HG03097 (cell line): ENCODE measurements around the gene CCDC195.
A peak's percentile ranks its signal among the peaks of the same experiment; 100 is the strongest.
"Not testable (repeated sequence)": the region's sequence is repeated elsewhere in the genome, so short reads cannot be mapped to it uniquely, and the experiment has no call there.

ENCODE experiments used
- ATAC-seq: cut with Tn5 transposase; IDR thresholded peaks from one replicate; pipeline ENCODE4 v1.9.1; 2021; ENCODE audit not compliant: unreplicated experiment, low FRiP score

CCDC195 gene

DNA sequence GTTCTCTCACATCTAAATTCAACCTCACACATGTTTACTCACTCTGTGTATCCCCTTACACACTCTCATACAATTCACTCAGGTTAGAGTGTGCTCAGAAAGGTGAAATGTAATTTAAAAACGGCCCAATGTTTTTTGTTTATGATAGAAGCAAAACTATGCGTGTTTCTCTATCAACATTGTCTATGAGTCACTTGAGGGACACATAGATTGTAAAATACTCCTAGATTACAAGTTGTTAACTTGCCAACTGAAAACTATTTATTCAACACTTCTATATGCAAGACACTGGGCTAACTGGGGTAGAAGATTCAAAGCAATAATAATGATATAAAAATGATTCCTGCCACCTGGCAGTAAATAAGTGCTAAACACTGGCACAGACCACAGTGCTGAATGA lies 24.6 kb downstream of the CCDC195 start:
- no peak for ATAC-seq

DNA sequence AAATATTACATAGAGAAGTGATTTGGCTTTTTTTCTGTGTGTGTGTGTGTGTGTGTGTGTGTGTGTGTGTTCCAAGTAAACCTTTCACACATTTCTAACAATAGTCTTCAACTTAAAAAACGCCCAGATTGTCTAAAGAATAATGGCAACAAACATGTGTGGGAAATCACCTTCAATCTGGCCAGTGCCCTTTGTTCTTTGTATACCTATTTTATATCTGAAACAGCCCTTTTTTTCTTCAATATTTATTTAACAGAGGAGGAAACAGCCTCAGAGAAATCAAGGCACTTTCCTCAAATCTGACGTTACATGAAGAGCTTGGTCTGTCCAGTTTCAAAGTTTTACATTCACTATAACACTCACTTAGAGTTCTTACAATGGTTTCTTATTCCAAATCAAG lies 25.3 kb downstream of the CCDC195 start:
- no peak for ATAC-seq

DNA sequence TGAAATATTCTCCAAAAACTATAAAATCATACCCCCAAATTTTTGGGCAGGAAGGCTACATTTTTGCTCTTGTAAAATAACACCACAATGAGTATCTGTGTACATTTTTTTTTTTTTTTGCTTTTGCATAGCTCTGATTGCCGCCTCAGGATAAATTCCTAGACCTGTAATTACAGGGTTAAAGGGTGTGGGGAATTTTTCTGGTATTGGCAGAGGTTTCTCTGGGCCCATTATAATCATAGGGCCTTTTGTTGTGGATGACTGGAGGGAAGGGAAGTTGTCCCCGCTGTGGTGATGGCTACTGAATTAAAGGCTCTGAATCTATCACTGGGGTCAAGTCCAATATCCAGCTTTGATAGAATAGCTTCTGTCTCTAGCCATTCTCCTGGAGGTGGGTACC lies 26.6 kb downstream of the CCDC195 start:
- no peak for ATAC-seq

DNA sequence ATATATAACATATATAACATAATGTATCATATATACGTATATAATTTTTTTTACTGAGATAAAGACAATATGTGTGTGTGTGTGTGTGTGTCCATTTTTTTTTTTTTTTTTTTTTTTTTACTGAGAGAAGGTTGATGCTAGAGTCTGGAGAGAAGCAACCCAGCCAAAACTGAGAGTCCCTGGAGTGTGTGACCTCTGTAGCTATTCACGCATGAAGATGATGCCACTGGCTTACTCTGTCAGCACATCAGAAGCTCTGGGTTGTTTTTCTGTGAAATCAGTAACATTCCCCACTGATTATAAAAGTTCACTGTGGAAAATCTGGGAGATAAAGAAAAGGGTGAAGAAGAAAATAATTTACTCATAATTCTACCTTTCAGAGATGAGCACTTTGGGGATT lies 27.2 kb downstream of the CCDC195 start:
- ATAC-seq: no peak

DNA sequence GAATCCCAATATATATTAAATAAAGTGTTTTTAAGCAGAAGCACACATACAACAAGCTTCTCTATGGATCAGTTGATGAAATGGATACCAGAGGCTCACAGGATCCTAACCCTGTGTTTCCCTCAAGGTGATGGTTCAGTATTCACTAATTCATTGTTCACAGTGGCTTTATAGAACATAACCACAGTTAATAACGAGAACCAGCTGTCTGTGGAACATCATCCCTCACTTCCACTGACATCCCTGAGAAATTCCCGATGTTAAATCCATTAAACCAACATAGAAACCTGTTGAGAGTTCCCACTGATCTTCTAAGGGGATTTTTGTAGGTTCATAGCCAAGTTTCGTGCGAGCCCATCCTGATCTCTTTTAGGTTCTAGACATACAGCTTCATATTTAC lies 29.0 kb downstream of the CCDC195 start:
- no peak for ATAC-seq

DNA sequence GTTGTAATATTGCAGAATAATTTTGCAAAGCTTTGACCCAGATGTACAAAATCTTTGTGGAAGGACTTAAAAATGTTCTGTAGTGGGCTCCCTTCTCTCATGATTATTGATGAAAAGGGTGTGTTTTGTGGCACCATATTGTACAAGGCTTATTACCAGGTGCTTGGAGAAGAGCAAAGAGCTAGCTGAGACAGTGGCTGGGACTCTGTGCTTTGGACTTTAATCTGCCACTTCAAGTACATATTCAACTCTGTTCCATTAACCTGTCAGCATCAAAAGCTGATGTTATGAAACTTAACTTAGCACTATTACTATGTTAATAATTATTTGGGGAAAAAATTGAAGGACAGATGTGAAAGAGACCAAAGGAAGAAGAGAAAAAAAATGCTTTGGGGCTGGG lies 31.0 kb downstream of the CCDC195 start:
- ATAC-seq: no peak

DNA sequence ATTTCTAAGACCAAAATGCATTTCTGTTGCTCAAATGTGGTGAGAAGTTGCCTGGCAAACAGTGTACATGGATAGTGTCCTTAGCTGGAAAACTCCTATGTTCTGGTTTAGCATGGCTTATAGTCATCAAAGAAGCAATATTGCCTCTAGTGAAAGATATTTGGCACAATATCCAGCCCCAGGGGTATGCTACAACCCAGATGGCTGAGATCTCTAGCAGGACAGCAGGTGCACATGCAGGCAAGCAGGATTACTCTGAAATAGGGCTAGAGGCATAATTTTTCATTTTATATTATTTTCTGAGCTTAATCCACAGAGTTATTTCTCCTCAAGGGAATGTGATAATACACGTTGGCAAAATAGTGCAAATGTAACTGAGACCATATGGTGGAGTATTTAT lies 34.0 kb downstream of the CCDC195 start:
- no peak for ATAC-seq

DNA sequence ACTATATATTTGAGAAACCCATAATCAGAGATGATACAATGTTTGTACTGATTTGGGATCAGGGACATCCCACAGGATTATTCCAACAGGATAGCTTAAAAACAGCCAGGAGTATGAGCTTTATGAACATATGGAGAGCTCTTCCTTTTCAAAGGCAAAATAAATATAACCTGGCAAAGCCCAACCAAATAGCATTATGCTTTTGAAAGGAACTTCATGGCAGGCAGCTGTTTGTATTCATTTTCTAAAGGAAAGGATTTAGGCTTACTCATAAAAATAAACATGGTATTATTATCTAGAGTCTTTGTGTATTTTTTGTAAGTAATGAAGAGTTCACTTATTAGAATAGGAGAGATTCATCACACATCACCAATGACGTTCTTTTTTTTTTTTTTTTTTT lies 44.4 kb downstream of the CCDC195 start:
- ATAC-seq: no peak

DNA sequence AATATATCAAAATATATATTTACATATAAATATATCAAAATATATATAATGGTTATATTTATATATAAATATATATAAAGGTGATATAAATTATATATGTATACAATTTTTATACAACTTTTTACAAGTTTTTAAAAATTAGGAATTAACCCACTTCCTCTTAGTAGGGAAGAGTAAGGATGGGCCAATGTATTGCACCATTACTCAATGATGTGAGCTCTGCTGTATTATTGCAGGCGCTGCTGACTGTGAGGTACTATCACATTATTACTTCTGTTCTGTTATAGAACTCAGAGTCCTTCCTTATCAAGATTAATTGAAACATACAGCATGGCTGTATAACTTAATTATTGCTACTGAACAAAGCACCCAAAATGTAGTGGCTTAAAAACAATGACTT lies 46.0 kb downstream of the CCDC195 start:
- no peak for ATAC-seq

DNA sequence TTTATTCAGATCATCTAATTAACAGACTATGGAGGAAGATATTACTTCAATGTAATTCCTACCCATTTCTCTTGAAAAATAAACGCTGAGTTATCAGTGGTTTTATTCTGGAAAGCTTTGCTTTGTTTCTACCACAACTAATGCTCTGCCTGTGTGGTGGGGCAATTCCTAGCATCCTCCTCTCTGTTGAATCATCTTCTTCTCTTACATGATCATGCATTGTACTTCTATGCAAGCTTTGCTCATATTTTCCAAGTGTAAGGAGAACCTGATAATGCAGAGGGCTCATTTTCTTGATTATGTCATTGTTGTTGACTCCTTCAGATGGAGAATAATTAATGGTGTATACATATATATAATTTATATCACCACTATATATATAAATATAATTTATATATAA lies 46.7 kb downstream of the CCDC195 start:
- ATAC-seq: no peak

DNA sequence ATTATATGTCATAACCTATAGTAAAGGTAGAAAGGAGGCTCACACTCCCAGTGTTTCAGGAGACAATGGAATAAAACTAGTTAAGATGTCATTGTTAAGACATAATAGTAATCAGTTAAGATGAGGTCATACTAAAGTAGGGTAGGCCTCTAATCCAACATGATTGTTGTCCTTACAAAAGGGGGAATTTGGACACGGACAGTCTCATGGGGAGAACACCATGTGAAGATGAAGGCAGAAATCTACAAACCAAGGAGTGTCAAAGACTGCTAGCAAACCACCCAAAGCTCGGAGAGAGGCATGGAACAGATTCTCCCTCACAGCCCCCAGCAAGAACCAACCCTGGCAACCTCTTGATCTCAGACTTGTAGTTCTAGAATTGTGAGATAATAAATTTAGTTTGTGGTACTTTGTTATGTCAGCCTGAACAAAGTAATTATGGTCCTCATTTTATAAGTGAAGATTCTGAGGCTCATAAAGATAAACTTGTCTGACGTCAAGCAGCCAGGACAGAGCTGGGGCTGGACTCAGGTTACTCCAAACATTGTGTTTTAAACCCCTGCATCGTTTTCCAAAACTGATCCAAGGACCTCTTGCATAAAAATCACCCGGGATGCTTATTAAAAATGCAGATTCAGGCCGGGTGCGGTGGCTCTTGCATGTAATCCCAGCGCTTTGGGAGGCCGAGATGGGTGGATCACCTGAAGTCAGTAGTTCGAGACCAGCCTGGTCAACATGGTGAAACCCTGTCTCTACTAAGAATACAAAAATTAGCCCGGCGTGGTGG lies 47.8 kb downstream of the CCDC195 start:
- ATAC-seq: no peak

DNA sequence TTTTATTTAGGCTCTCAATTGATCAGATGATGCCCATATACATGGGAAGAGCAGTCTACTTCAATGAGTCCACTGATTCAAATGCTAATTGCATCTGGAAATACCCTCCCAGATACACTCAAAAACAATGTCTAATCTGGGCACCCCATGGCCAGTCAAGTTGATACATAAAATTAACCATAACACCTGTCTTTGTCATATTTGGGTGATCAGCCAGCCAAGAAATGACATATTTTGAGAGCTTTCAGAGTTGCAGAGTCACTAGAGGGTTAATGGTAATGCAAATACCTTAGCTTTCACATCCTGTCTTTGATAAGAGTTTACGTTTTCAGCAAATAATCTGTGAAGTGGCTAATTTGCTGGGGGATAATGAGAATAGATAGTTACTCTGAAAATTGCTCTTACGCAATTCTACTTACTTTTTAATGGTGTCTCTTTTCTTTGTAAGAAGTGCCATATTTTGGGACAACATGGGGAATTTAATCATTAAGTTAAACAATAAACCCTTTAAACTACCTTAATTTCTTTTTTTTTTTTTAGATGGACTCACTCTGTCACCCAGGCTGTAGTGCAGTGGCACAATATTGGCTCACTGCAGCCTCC lies 49.1 kb downstream of the CCDC195 start:
- peak; percentile 96 for ATAC-seq

DNA sequence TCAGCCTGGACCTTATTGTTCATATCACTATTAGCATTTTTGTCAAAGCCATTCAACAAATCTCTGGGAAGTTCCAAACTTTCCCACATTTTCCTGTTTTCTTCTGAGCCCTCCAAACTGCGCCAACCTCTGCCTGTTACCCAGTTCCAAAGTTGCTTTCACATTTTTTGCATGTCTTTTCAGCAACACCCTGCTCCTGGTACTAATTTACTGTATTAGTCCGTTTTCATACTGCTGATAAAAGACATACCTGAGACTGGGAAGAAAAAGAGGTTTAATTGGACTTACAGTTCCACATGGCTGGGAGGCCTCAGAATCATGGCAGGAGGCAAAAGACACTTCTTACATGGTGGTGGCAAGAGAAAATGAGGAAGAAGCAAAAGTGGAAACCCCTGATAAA lies 52.8 kb downstream of the CCDC195 start:
- ATAC-seq: not testable (repeated sequence)

DNA sequence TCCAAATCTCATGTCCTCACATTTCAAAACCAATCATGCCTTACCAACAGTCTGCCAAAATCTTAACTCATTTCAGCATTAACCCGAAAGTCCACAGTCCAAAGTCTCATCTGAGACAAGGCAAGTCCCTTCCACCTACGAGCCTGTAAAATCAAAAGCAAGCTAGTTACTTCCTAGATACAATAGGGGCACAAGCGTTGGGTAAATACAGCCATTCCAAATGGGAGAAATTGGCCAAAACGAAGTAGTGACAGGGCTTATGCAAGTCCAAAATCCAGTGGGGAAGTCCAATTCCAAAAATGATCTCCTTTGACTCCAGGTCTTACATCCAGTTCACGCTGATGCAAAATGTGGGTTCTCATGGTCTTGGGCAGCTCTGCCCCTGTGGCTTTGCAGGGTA lies 54.5 kb downstream of the CCDC195 start:
- ATAC-seq: not testable (repeated sequence)

DNA sequence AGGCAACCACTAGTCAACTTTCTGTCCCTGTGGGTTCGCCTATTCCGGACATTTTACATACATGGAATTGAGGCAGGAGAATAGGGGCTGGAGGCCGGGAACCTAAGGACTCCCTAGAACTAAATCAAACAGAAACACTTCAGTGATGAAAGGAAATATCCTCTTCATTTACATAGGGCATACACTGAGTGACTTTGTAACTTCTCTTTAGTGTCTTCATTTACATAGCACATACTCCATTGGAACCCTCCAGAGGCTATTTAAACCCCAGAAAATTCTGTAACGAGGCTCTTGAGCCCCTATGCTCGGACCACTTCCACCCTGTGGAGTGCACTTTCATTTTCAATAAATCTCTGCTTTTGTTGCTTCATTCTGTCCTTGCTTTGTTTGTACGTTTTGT lies 56.5 kb downstream of the CCDC195 start:
- ATAC-seq: no peak

DNA sequence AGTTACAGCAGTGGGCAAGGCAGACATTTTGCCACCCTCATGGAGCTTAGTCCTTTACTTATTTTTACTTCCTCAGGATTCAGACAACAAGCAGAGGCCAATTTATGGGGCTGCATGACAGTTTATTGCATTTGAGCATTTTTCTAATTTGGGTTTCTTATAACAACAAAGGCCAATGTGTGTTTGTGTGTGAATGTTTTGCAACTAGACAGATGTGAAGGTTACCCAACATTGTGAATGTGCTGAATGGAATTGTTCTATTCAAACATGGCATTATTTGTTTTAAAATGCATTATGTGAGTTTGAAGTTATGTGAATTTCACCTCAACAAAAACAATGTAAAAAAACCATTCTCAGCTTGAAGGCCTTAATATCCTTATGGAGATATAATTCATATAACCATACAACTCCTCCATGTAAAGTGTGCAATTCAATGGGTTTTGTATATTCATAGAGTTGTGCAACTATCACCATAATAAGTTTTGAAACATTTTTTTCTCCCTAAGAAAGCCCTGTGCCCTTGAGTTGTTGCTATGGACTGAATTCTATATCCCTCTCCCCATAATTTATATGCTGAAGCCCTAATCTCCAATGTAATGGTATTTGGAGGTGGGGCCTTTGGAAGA lies 57.3 kb downstream of the CCDC195 start:
- ATAC-seq: no peak

DNA sequence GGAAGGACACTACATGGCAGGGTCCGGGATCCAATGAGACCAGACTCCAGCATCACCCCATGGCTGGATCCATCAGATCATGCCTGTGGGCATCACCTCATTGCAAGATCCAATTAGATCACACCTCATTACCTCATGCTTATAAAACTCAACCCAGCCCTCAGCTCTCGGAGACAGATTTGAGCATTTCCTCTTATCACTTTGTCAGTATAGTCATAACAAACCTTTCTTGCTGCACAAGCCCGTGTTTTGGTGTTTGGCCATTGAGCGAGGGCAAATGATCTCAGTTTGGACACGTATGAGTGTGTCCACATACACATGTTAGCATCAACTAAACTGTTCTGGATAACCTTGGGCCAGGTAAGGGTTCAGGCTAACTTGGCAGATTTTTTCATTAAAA lies 58.8 kb downstream of the CCDC195 start:
- ATAC-seq: no peak

DNA sequence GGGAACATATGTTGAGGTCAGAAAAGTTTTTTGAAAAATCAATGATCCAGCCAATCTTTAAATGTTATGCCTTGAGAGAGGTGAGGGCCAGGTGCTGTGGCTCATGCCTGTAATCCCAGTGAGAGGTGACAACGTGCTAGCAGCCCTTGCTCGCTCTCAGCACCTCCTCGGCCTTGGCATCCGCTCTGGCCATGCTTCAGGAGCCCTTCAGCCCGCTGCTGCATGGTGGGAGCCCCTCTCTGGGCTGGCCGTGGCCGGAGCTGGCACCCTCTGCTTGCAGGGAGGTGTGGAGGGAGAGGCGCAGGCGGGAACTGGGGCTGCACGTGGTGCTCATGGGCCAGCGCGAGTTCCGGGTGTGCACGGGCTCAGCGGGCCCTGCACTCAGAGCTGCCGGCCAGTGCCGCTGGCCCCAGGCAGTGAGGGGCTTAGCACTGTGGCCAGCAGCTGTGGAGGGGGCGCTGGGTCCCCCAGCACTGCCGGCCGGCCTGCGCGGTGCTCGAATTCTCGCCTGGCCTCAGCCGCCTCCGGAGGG lies 61.1 kb downstream of the CCDC195 start:
- ATAC-seq: no peak
